B cell (primary cell): ENCODE data around the gene MAP6. TPM values are rescaled to one million over a fixed set of nuclear protein-coding genes. Genes with fewer than 3 reads are reported as not detected.

Experiments
- ATAC-seq: fragments of 200-7000 bp; cut with Tn5 transposase; one replicate; pipeline ENCODE4 v1.10.0; 2021; ENCODE audit warnings: low read depth, mild to moderate bottlenecking, moderate number of reproducible peaks, moderate library complexity
- CTCF ChIA-PET: fragments of 350-600 bp; sonication (Branson Sonifier 250); formaldehyde crosslinking; loops from one replicate; lab custom pipeline; 2021; ENCODE audit warnings: antibody characterized with exemption, inconsistent platforms; lab: Charles Lee
- POLR2A ChIA-PET: fragments of 350-600 bp; sonication (Branson Sonifier 250); formaldehyde crosslinking; loops from one replicate; lab custom pipeline; 2021; ENCODE audit warnings: antibody characterized with exemption; lab: Charles Lee
- DNase-seq: peaks from one replicate; pipeline ENCODE4 v3.0.0; 2013
- H2AFZ ChIP-seq: 2 replicates; pipeline ENCODE4 v1.6.1; 2012; ENCODE audit warnings: mild to moderate bottlenecking, low read depth, low read length; ENCODE audit not compliant: insufficient read depth, poor library complexity, severe bottlenecking
- H3K27ac ChIP-seq, 2 donors: 1 replicate in 1 of 2; 2 replicates in 1 of 2; pipeline ENCODE4 v1.5.1; 2012 to 2013; ENCODE audit warnings: low read length in 2 of 2, mild to moderate bottlenecking in 2 of 2, moderate library complexity in 1 of 2
- H3K27me3 ChIP-seq, 4 experiments: fragments of 200-600 bp in 1 of 4; sonication (generic) in 1 of 4; replicated peaks in 1 of 4; 1 replicate in 2 of 4; 2 replicates in 2 of 4; pipeline versions ENCODE4 v1.6.1 to v1.7.0; 2013 to 2016; ENCODE audit warnings: low read length in 3 of 4, mild to moderate bottlenecking in 2 of 4, mixed read lengths in 1 of 4, moderate library complexity in 1 of 4; ENCODE audit not compliant: insufficient read depth in 4 of 4, control insufficient read depth in 3 of 4; ENCODE audit errors: control extremely low read depth in 1 of 4
- H3K36me3 ChIP-seq, 2 experiments: replicated peaks in 1 of 2; 1 replicate in 1 of 2; 2 replicates in 1 of 2; pipeline versions ENCODE4 v1.6.1 to v1.7.1; 2013; ENCODE audit warnings: low read length in 1 of 2; ENCODE audit not compliant: insufficient read depth in 2 of 2, control insufficient read depth in 1 of 2; ENCODE audit errors: control extremely low read depth in 1 of 2, extremely low read depth in 1 of 2
- H3K4me1 ChIP-seq, 2 donors: fragments of 200-600 bp in 1 of 2; sonication (generic) in 1 of 2; 1 replicate in 1 of 2; 2 replicates in 1 of 2; pipeline versions ENCODE4 v1.5.1 to v1.6.1; 2013 to 2017; ENCODE audit warnings: low read length in 2 of 2; ENCODE audit not compliant: control insufficient read depth in 2 of 2, insufficient read depth in 2 of 2
- H3K4me2 ChIP-seq: replicated peaks from 2 replicates; pipeline ENCODE3; 2012; ENCODE audit warnings: mild to moderate bottlenecking, low read depth, low read length; ENCODE audit not compliant: poor library complexity, severe bottlenecking
- H3K4me3 ChIP-seq, 5 experiments: fragments of 200-600 bp in 1 of 5; sonication (generic) in 1 of 5; 1 replicate in 3 of 5; 2 replicates in 2 of 5; pipeline versions ENCODE4 v1.5.1 to v1.7.0; 2011 to 2016; ENCODE audit warnings: low read length in 4 of 5, mild to moderate bottlenecking in 4 of 5, low read depth in 2 of 5, control low read depth in 1 of 5, moderate library complexity in 1 of 5; ENCODE audit not compliant: insufficient read depth in 1 of 5; ENCODE audit errors: control extremely low read depth in 1 of 5, extremely low read depth in 1 of 5
- H3K79me2 ChIP-seq: fragments of 200-600 bp; sonication (generic); one replicate; pipeline ENCODE4 v1.6.0; 2016; ENCODE audit warnings: low read length; ENCODE audit not compliant: control insufficient read depth, insufficient read depth
- H3K9ac ChIP-seq: fragments of 200-600 bp; sonication (generic); 2 replicates; pipeline ENCODE4 v1.6.1; 2017; ENCODE audit warnings: mild to moderate bottlenecking, low read length, moderate library complexity
- H3K9me3 ChIP-seq, 3 donors: one replicate each; pipeline versions ENCODE4 v1.6.1 to v1.7.1; 2013; ENCODE audit warnings: low read length in 2 of 3; ENCODE audit not compliant: control insufficient read depth in 2 of 3, insufficient read depth in 1 of 3; ENCODE audit errors: control extremely low read depth in 1 of 3
- H4K20me1 ChIP-seq: 2 replicates; pipeline ENCODE4 v1.6.0; 2012; ENCODE audit warnings: mild to moderate bottlenecking, low read length; ENCODE audit not compliant: insufficient read depth, control insufficient read depth, poor library complexity, severe bottlenecking
- H3K27ac Mint-ChIP-seq: one replicate; pipeline ENCODE4 v1.8.0; 2021; ENCODE audit warnings: mixed read lengths
- H3K27me3 Mint-ChIP-seq: one replicate; pipeline ENCODE4 v1.8.0; 2021; ENCODE audit warnings: mixed read lengths
- H3K4me1 Mint-ChIP-seq: one replicate; pipeline ENCODE4 v1.8.0; 2021; ENCODE audit warnings: mixed read lengths
- H3K4me3 Mint-ChIP-seq: one replicate; pipeline ENCODE4 v1.8.0; 2021; ENCODE audit warnings: mixed read lengths
- H3K9me3 Mint-ChIP-seq: one replicate; pipeline ENCODE4 v1.8.0; 2022; ENCODE audit warnings: mixed read lengths; ENCODE audit not compliant: insufficient read depth
- EZH2 ChIP-seq: IDR thresholded peaks from 2 replicates; pipeline ENCODE4 v1.6.1; 2012; ENCODE audit warnings: borderline replicate concordance, low read depth, mild to moderate bottlenecking, moderate library complexity, low read length; ENCODE audit not compliant: insufficient read depth, poor library complexity, severe bottlenecking
- WGBS: methylation state at CpG from one replicate; pipeline ENCODE4 v1.1.5; 2013; ENCODE audit warnings: missing lambda C conversion rate; ENCODE audit not compliant: insufficient coverage; 5-methylcytosine and 5-hydroxymethylcytosine counted together
- intact Hi-C: fragments of 100-400 bp; cut with micrococcal nuclease; formaldehyde crosslinking; loops from one replicate; pipeline ENCODE4 v1.10.0; 2022
- polyA plus RNA-seq: library from polyadenylated mRNA; depleted of rRNA; stranded (reverse); fragments of >200 nt; gene quantifications from 2 replicates; pipeline ENCODE4 v1.2.3, GENCODE V29; 2012
- total RNA-seq, 2 donors: library from RNA; stranded (reverse); fragments of 120-200 nt in 1 of 2; gene quantifications; 1 replicate in 1 of 2; 2 replicates in 1 of 2; pipeline versions ENCODE4 v1.2.3 to v1.2.4, GENCODE V29; 2013 to 2022
- TF ChIP-seq, protein P1 (sequence below): fragments of 200-600 bp; IDR thresholded peaks from one replicate; pipeline ENCODE4 v1.8.0; 2022; ENCODE audit warnings: antibody characterized with exemption, mild to moderate bottlenecking

The MAP6 gene
- total and polyA plus RNA-seq, 2 donors (not counting 1 experiment from before 2014, with no cell fraction given) = 0.54 to 0.57 TPM

DNA sequence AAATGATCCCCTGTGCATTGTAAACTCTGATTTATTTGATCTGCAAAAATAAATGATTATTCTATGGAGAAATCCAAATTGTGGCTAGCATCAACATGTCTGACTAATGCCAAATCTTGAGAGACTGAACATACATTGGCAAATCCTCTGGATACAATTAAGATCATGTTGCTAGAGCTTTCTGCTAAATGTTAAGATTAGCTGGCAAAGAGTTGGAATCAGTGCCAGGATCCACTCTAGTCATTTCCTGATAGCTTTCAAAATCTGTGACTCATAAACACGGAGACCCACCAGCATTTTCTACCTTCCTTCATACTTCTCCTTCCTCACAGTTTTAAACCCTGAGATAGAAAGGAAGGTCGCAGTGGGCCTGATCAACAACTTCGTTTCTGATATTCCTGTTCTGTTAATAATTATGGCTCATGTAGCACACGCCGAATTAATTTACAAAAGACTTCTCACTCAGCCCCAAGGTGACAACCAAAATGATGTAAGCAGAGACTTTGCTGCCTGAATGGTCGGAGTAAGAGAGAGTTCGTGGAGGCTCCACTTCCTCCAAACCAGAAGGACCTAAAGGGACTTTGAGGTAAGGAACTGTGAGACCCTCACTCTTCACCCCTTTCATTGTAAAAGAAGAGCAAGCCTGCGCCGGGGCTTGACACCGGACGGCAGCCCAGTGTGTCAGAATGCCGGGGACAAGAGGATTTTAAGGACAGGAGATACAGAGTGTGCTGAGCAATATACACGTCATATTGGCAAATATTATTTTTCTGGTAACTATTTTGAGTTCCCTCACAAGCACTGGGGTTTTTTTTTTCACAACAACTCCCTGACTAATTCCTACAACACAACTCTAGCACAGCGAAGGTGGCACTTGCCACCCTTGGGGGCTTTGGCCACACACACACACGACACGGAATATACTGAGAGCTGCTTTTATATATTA lies 64.8 kb downstream of the MAP6 start:
- Histone ChIP-seq H4K20me1 (no peaks in the 10 kb centered on the region), H3K9ac (no peak overlapping the region), H3K79me2 (no peaks in the 10 kb centered on the region), H3K27me3 (peaks cover 0 to 2% (median 0%) of the 10 kb centered on the region in 4 experiments), H3K36me3 (no peaks in the 10 kb centered on the region), H3K4me3 (no peak overlapping the region), H3K9me3 (no peaks in the 10 kb centered on the region), H3K4me1 (no peaks in the 10 kb centered on the region), H2AFZ (no peak overlapping the region), H3K4me2 (no peak overlapping the region), H3K27ac (no peak overlapping the region)
- TF ChIP-seq, protein P1, sequence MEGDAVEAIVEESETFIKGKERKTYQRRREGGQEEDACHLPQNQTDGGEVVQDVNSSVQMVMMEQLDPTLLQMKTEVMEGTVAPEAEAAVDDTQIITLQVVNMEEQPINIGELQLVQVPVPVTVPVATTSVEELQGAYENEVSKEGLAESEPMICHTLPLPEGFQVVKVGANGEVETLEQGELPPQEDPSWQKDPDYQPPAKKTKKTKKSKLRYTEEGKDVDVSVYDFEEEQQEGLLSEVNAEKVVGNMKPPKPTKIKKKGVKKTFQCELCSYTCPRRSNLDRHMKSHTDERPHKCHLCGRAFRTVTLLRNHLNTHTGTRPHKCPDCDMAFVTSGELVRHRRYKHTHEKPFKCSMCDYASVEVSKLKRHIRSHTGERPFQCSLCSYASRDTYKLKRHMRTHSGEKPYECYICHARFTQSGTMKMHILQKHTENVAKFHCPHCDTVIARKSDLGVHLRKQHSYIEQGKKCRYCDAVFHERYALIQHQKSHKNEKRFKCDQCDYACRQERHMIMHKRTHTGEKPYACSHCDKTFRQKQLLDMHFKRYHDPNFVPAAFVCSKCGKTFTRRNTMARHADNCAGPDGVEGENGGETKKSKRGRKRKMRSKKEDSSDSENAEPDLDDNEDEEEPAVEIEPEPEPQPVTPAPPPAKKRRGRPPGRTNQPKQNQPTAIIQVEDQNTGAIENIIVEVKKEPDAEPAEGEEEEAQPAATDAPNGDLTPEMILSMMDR = no peak
- no peak for TF ChIP-seq EZH2
- Mint-ChIP-seq H3K4me3 (no peak overlapping the region), H3K27me3 (peaks cover 49% of the 10 kb centered on the region), H3K27ac (no peak overlapping the region), H3K4me1 (peaks cover under 1% of the 10 kb centered on the region), H3K9me3 (no peaks in the 10 kb centered on the region)
- CTCF ChIA-PET = no interaction called here
- no peak for ATAC-seq
- DNase-seq = no peak
- 82% methylated on average over 6 of the region's 16 CpGs for WGBS
- POLR2A ChIA-PET = no interaction called here
- intact Hi-C loops = no loop called here

DNA sequence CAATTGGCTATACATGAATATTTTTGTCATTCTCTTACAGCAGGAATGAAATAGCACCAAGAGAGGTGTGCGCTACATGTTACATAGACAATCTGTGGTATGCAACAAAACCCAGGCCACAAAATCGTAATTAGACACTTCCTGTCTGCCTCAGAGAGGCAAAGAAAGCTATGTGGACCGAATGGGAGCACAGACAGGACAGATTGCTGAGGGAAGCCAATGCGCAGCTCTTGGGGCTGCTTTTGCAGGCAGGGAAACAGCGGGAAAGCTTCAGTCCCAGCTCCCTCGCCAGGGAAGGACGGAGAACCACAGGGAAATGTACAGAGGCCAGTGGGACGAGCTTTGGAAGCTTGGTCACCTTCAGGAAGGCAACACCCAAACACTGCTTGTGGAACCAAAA lies 65.9 kb downstream of the MAP6 start:
- ChIA-PET CTCF (no interaction called here), POLR2A (no interaction called here)
- Mint-ChIP-seq H3K4me3 (no peak overlapping the region), H3K9me3 (no peaks in the 10 kb centered on the region), H3K27ac (no peak overlapping the region), H3K27me3 (peaks cover 46% of the 10 kb centered on the region), H3K4me1 (peaks cover 2% of the 10 kb centered on the region)
- DNase-seq (no peak), ATAC-seq (no peak)
- Histone ChIP-seq H4K20me1 (no peaks in the 10 kb centered on the region), H3K4me3 (no peak overlapping the region), H3K36me3 (no peaks in the 10 kb centered on the region), H3K27ac (no peak overlapping the region), H2AFZ (no peak overlapping the region), H3K4me2 (no peak overlapping the region), H3K9ac (no peak overlapping the region), H3K27me3 (peaks cover 0 to 2% (median 0%) of the 10 kb centered on the region in 4 experiments), H3K4me1 (no peaks in the 10 kb centered on the region), H3K9me3 (no peaks in the 10 kb centered on the region), H3K79me2 (no peaks in the 10 kb centered on the region)
- no peak for TF ChIP-seq EZH2
- TF ChIP-seq, protein P1 = no peak
- intact Hi-C loops = no loop called here
- 78% methylated on average over 7 of the region's 8 CpGs for WGBS
